HFF-Myc (cell line): ENCODE measurements around the gene CPSF7.

Experiments used
- DNase-seq: peaks from one replicate; pipeline ENCODE4 v3.0.0-alpha.2; 2011; ENCODE audit warnings: low read depth; ENCODE audit errors: extremely low read depth
- H3K4me3 ChIP-seq: replicated peaks from 2 replicates; pipeline ENCODE4 v1.5.1; 2011; ENCODE audit warnings: low read depth, mild to moderate bottlenecking, control low read depth, low read length
- TF ChIP-seq, protein P1 (sequence below): IDR thresholded peaks from 2 replicates; pipeline ENCODE4 v1.5.1; 2012; ENCODE audit warnings: mild to moderate bottlenecking, low read depth, low read length, control low read depth; ENCODE audit errors: missing control alignments

Gene CPSF7

GRCh38 chr11:61418136-61418535, 11.6 kb downstream of the CPSF7 start:
- no peak overlapping the region for H3K4me3 ChIP-seq
- DNase-seq = no peak
- TF ChIP-seq, protein P1, sequence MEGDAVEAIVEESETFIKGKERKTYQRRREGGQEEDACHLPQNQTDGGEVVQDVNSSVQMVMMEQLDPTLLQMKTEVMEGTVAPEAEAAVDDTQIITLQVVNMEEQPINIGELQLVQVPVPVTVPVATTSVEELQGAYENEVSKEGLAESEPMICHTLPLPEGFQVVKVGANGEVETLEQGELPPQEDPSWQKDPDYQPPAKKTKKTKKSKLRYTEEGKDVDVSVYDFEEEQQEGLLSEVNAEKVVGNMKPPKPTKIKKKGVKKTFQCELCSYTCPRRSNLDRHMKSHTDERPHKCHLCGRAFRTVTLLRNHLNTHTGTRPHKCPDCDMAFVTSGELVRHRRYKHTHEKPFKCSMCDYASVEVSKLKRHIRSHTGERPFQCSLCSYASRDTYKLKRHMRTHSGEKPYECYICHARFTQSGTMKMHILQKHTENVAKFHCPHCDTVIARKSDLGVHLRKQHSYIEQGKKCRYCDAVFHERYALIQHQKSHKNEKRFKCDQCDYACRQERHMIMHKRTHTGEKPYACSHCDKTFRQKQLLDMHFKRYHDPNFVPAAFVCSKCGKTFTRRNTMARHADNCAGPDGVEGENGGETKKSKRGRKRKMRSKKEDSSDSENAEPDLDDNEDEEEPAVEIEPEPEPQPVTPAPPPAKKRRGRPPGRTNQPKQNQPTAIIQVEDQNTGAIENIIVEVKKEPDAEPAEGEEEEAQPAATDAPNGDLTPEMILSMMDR = no peak

DNA sequence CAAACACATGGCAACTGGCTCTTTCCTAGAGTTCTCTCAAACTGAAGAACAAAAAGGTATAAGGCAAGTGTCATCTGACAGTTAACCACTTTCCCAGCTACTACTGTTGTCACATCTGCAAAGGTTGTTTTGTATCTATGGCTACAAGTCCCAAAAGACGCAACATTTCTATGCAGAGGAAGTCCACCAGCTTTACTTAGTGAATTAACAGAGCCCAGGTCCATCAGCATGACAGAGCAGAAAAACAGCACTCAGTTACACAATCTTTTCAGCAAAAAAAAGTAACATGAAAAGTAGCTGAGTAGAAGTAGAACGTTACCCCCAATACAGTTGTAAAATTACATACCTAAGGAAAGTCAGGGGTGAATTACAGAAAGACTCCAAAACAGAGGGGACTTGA, 12.1 kb downstream of the CPSF7 start:
- no peak overlapping the region for H3K4me3 ChIP-seq
- no peak for DNase-seq
- TF ChIP-seq, protein P1 = no peak

DNA sequence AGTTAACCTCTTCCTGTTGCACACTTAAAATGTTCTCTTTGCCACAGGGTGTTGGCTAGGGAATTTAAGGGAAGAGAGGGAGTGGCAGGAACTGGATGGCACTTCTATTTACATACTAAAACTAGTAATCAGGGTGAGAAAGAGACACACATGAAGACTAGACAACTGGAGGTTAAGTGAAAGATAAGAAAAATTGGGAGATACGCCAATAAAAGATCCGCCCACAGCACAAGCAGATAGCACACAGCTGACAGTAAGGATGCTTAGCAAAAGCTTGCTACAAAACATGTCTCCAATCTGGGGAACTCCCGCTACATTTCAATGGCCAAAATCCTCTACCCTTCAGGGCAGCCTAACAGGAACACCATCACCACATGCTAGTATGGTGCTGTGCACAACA, 12.8 kb downstream of the CPSF7 start:
- TF ChIP-seq, protein P1 = no peak
- no peak for DNase-seq

DNA sequence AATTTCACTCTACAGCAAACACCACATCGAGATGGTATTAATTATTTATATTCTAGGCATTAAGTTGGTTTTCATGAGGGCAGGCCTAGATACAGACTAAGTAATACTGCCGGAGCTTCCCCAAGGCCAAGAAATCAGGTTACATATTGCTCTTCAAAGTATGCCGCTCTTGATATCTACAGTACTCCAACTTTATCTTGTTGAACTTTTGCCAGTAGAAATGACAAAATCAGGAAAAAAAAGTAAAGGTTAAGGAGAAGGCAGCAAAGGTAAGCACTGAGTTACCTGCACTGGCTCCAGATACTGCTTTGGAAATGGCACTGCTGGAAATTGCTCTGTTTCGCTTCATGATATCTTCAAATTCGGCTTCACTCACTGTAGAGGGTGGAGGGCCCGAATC, 14.4 kb downstream of the CPSF7 start:
- TF ChIP-seq, protein P1 = no peak
- no peak for DNase-seq
- no peak overlapping the region for H3K4me3 ChIP-seq

More for the DNA sequence above, 12.8 kb downstream of the CPSF7 start:
- H3K4me3 ChIP-seq = no peak overlapping the region

- no peak overlapping the region for H3K4me3 ChIP-seq
- no peak for DNase-seq
- TF ChIP-seq, protein P1 = no peak
Measured at GRCh38 chr11:61414547-61414946, 15.2 kb downstream of the CPSF7 start.

GRCh38 chr11:61413496-61413895, 16.3 kb downstream of the CPSF7 start:
- TF ChIP-seq, protein P1 = no peak
- no peak for DNase-seq
- no peak overlapping the region for H3K4me3 ChIP-seq

DNA sequence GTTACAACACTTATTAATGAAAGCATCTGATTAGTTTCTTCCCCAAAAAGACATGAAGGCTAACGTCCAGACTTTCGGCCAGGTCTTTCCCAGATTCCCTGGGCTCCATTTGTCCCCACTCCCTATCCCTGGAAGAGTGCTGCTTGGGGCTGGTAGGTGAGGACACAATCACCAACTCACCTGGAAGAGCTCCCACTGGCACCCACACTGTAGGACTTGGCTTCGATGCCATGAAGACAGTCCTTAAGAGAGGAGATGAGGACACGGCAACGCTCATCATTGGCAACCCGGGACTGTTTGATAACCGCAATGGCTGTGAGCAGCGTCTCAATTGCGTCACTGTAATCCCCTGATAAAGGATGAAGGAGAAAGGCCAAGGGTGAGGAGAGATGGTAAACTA, 18.2 kb downstream of the CPSF7 start:
- DNase-seq = no peak
- no peak overlapping the region for H3K4me3 ChIP-seq
- TF ChIP-seq, protein P1 = no peak
